GM21825 (cell line): ENCODE results near the gene LDLRAD3.

Experiments used
- ATAC-seq: cut with Tn5 transposase; IDR thresholded peaks from one replicate; pipeline ENCODE4 v1.9.1; 2021; ENCODE audit warnings: mild to moderate bottlenecking, moderate library complexity; ENCODE audit not compliant: unreplicated experiment

LDLRAD3 gene

DNA sequence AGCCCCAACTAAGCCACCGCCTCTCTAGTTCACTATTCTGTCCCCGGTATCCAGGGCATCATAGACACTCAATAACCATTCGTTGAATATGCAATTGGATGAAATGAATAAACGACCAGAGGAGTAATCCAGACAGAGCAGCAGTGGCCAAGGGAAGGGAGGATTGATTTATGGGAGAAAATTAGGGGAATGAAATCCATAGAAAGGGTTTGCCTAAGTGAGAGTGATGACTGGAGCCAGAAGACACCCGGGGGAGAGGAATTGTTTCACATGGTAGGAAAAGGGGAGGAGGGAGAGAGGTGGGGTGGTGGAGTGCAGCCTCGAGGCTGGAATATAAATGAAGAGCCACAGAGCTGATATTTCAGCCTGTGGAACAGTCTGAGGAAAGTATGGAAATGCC is 177.2 kb downstream of the LDLRAD3 start:
- ATAC-seq = no peak

DNA sequence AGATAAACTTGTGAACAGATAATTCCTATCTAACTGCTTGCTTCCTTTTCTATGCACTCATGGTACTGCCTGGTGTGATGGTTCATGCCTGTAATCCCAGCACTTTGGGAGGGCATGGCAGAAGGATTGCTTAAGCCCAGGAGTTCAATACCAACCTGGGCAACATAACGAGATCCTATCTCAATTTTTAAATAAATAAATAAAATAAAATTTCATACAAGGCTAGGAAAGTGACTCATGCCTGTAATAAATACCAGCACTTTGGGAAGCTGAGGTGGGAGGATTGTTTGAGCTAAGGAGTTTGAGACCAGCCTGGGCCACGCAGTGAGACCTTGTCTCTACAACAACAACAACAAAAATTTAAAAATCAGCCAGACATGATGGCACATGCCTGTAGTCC is 178.8 kb downstream of the LDLRAD3 start:
- no peak for ATAC-seq

DNA sequence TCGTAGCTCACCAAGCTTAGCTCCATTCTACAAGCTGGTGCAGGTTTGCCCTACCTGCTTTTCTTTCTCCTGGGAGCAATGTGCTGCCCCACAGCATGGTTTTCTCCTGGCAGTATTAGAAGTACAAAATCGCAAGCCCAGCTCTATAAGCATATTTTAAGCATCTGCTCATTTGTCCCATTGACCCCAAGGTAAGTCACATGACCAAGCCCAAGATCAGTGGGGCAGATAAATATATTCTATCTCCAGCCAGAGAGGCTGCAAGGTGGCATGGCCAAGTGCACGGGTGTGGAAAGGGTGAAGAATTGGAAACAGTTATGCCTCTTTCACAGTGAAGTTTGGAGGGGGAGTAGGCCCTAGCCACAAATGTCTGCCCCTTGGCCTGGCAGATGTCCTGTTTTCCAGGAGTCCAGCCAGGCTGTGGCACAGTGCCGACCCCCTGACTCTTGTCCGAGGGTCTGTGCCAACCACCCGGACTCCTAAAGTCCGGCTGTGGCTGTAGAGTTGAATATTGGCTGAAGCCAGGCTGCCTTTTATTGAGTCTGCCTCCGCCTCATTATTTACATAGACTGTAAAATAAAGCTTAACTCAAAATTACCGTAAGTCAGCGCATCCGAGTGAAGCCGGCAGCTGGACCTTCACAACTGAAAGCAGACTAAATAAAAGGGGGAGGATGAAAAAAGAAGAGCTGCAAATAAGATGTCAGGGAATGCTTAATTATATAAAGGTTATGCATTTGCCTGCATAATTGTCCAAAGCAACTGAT is 179.7 kb downstream of the LDLRAD3 start:
- ATAC-seq = no peak

DNA sequence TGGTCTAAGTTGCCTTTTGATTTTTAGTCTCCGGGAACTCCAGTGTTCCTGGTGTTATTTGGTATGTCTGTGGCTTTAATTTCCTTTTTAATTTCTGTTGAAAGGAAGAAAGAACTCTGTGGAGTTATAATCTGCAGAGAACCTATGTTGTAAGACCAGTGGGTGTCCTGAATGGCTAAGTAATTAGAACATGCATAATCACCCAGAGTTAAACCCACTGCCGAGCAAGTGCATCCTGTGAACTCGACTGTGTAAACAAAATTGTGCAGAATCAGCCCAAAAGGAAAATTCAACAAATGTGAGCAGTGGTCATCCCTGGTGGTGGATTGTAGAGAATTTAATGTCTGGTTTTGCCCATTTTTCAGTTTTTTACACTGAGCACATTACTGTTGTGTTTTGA is 182.8 kb downstream of the LDLRAD3 start:
- ATAC-seq = no peak

DNA sequence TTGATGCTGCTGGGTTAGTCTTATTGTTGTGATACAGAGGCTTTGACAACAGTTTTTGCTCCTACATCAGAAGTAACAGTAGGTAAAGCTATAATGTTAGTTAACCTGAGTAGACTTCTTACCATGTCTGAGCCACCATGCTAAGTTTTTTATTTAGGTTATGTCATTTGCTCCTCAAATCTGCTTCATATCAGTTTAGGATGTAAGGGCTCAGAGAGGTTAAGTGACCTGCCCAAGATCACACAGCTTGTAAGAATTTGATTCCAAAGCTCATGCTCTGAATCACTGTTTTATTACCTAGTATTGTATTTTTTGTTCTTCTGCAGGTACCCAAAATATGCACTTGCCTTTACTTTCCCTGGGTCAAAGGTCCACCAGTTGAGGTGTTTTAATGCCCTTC is 183.7 kb downstream of the LDLRAD3 start:
- ATAC-seq = no peak

DNA sequence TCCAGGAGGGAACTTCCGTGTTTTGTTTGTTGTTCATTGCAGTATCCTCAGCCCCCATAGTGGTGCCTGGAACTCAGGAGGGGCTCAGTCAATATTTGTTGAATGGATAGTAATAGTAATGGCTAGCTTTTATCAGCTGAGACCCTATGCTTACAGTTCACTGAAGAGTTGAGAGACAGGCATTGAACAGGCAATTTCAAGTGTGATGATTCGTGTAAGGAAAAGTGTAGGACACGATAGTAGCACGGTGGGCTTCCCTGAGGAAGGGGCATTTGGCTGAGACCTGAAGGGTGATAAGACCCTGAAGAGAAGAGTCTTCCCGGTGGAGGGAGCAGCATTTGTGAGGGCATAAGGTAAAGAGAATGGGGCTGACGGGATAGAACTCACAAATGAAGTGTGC is 186.1 kb downstream of the LDLRAD3 start:
- no peak for ATAC-seq

DNA sequence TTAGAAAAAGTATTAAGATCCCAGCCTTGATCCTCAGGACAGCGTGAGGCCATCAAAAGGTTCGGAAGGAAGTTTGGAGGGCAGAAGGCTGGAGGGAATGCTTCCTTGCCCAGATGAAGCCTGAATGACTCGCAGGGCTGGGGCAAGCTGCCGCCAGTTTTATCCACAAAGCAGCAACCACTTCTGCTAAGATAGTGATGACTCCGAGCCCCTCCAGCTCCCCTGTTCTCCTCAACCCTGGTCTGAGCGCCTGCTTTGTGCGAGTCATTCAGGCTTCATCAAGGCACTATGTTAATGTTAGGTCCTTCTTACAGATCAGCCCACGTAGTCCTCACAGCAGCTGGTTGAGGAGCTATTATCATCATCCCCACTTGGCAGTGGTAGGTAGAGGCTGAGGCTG is 186.5 kb downstream of the LDLRAD3 start:
- ATAC-seq = no peak

DNA sequence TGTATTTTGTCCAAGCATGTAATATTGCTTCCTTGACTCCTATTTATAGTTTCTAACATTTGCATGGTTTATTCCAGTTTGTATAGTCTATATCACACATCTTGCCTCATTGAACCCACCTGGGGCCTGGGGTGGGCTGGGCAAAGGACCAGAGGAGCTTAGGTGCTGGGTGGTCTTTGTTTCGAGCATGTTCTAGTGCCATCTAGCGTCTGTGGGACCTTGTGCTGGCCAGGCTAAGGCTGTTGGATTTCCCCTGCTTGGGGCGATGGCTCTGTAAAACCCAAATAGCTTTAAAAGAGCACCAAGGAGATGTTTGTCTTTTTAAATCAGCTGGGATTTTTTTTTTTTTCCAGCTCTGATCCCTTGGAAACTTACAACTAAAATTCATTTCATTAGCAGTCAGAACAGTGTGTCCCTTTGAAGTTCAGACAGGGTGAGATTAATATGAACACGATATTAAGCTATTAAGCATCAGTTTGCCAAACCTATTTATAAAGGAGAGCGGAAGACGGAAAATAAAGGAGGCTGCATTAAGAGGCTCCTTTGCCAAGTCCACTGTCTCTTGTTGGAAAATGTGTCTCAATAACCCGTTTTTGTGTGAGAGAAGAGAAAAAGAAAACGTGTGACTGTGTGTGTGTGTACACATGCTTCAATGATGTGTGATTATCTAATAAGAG is 188.0 kb downstream of the LDLRAD3 start:
- ATAC-seq = no peak

DNA sequence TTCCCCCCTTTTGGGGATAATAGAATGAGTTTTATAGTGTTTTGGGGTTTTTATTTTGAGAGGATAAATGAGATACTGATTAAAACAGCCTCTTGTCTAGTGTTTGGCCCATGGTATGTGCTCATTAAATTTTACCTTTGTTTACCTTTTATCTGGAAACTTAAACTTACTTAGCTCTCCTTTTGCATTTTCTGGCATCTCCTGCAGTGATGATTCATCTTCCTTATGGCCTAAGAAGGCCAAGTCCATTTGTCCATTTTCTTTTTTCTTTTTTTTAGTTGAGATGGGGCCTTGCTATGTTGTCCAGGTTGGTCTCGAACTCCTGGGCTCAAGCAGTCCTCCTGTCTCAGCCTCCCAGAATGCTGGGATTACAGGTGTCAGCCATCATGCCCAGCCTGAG is 189.1 kb downstream of the LDLRAD3 start:
- ATAC-seq = no peak

DNA sequence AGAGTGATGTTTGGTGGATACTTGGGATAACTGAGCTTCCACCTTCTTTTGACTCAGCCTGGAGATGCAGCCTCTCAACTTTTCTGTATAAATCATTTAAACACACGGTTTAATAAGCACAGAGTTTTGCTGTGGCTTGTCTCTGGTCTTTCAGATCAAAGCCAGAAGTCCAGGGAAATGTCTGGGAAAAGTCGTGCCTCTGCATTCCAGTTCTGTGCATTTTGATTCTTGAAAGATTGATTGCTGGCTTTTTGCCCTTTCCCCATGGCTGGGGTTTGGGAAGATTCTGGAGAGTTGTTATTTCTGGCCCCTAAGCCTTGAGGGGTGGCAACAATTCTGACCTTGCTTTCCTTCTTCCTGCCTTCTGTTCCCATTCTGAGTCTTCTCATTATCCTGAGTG is 191.2 kb downstream of the LDLRAD3 start:
- ATAC-seq = no peak

DNA sequence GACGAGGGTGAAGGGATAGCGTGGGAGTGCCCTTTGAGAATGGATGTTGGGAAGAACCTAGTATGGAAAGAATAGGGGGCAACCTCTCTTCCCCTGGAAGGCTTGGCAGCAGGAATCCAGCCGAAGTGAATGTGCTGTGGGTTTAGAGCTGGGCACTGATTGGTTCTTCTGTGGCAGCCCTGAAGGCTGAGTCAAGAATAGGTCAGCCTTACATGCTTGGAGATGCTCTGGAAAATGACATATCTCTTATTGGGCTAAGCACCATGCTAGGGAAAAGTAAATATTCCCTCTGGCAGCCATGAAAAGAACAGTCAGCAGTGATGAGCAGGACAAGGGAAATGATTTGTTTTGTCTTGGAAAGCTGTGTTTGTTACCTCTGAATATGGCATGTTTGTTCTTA is 195.9 kb downstream of the LDLRAD3 start:
- ATAC-seq = no peak

DNA sequence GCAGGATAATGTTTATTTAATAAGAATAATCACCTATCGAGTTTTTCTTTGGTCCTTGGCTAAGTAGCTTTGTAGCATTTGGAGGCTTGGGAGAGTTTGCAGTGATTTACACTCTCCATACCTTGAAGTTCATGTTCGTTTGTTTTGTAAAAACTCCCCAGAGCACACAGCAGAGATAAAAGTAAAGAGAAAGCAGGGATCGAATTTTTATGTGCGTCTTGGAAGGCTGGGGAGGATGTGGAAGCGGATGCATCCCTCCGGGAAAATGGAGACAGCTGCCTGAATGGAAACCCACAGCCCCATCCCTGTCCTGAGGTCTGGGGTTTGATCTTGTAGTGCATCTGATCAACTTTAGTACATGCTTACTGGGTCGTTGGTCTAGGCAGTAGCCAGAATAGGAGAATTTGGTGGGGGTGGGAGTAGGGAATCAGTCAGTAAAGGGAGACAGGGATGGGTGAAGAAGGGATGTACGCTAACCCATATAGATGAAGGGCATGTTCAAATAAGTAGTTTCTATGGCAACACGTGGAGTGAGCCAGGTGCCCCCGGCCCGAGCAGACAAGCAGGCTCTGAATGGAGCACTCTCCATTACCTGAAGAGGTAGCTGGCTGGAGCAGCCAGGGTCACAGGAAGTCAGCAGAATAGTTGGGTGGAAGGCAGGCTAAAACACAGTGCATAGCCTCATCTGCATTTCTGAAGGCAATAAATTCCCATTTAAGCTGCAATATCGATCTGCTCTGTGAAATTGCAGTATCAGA is 197.5 kb downstream of the LDLRAD3 start:
- no peak for ATAC-seq

DNA sequence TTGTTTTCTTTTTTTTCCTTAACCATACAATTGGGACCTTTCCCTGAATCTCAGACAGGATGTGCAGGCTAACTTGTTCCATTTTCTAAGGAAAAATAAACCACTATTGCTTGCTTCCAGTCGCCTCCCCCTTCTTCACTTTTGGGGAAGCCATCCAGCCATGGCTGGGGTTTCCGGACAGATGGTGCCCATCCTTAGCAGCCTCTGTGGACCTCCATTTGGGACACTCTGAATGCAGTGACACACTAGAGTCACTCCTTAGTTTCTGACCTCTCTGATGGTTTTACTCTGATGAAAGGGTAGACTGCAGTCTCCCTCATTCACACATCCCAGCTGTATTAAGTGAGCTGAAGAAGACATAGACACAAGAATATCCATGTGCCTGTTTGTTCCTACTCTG is 198.1 kb downstream of the LDLRAD3 start:
- no peak for ATAC-seq

DNA sequence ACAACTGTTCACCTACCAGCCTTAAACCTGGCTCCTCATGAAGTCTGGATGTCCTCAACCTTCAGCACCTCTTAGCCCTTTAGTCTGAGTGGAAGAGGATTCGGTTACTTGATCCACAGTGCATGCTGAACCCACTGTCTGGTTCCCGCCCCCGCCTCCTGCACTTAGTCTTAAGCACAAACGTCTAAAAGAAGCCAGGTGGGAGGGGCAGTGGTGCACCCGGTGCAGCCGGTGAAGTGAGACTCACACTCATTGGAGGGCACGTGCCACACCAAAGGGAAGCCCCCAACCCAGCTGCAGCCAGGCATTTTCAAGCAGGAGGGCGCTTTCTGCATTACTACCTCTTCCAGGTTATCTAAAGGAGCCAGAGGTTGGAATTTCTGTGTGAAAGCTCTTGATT is 198.6 kb downstream of the LDLRAD3 start:
- no peak for ATAC-seq

DNA sequence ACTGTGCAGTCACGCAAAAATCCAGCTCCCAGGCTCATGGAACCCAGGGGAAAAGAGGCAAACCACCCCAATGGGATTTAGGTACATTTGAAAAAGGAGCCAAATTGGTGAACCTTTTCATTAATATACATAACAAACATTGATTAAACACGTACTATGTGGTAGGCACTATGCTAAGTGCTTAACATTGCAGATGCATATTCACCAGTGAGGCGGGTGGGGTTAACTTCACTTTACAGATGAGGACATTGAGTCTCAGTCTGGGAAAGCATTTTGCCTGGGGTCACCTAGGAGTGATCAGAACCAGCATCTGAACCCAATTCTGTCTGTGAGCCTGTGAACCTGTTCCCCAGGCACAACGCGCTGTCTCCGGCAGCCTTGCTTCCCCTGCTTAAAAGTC is 199.0 kb downstream of the LDLRAD3 start:
- no peak for ATAC-seq

DNA sequence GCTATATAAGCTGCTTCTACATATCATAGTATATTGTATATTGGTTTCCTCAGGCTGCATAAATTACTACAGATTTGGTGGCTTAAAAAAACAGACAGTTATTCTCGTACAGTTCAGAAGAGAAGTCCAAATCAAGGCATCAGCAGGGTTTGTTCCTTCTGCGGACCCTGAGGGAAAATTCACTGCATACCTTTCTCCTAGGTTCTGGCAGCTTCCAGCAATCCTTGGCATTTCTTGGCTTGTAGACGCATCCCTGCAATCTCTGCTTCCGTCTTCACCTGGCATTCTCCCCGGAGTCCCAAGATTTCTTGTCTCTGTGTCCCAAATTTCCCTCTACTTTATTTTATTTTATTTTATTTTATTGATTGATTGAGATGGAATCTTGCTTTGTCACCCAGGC is 202.6 kb downstream of the LDLRAD3 start:
- no peak for ATAC-seq

DNA sequence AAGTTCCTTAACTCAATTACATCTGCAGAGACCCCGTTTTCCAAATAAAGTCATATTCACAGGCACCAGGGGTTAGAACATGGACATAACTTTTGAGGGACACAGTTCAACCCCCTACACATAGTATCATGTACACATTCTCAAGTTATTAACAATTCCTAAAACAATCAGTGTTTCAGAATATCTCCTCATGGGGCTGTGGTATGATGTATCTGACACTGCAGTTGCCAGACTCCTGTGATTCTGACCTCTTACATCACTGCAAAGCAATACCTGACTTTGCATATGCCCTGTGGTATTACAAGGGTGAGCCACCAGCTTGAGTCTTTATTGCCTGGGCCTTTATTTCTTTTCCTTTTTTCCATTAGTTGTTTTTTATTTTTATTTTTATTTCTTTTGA is 203.6 kb downstream of the LDLRAD3 start:
- ATAC-seq = no peak

DNA sequence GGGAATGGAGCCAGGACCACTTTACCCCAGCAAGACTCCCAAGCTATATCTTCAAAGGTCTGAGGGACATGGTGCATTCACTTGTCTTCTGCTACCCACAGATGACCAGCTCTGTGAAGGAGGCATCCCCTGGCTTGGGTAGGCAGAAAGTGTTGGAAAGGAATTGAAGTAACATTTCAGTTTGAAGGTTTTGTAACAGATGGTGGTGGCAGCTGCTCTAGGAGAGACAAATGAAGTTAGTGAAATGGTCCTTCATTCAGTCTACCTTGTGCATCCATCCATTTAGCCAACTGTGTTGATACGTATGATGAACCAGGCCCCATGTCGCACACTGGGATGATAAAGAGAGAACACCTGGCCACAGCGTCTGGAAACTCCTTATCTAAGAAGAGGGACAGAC is 204.8 kb downstream of the LDLRAD3 start:
- ATAC-seq = no peak

DNA sequence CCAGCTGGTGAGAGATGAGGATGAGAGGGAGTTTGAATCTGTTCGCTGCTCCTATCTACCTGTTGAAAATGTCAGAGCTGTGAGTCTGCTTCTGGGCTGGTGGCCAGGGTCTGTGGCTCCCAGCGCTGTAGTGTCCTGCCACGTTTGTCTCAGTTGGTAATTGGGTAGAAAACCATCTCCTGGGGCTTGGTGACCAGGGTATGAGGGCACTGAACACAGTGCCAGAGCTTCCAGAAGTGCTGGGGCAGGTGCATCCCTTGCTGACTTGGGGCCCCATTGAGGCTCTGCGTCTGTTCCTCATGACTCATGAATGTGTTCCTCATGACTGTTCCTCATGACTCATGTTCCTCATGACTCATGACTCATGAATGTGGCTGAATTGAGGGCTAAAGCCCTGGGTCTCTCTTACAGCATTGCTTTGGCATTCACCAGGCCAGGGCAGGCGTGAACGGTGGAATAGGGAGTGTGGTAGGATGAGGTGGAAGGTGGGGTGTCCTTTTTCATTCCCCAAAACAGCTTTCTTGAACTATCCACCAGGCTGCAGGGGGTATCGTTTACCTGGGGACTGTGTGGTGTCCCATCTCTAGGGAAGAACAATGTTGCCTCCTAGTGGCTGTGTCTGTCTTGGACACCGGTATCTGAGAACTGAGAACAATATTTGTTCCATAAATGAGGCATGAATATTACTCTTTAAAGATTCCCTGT is 205.8 kb downstream of the LDLRAD3 start:
- ATAC-seq = peak; percentile 93

DNA sequence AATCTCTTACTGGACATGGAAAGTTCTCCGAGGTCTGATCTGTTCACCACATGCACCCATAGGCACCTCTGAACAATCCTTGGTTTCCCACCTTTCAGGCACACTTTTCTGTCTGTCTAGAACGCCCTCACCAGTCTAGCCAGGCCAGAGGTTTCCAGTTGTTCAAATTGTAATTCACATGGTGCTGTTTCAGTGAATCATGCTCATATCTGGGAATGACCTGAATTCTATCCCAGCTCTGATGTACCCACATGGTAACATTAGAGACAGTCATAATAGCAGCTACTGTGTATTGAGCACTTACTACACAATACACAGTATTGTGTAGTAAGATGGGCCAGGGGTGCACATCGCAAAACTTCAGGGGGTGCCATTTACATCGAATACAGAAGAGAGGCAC is 207.1 kb downstream of the LDLRAD3 start:
- ATAC-seq = no peak

DNA sequence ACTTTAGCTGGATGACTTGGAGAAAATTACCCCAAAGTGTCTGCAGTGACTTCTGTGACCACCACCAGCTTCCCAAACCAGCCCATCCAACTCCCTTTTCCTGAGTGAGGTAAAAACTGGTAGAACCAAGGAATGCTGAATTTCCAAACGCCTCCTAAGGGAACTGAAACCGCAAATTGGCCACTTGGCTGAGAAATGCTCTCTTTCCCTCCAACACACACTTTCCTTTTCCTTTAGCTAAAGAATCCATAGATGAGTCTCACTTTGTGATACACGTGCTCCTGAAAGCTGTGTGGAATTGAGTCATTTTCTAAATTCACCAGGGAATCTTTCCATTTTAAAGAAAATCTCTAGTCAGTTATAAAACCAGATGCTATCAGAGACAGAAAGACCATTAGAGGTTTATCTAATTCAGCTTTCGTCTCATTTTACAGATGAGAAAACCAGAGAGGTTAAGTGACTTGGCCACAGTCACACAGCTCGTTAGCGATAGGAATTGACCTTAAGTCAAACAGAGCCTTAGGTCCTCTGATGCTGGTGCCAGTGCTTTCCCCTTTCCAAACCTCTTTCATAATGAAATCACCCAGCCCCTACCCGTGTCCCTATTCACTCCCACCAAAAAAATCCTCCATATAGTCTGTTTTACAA is 208.2 kb downstream of the LDLRAD3 start:
- no peak for ATAC-seq
